Right lobe of liver (tissue), 4 donors: ENCODE data around the gene PLS3.

ENCODE experiments used
- POLR2A ChIP-seq: fragments of 450-650 bp; IDR thresholded peaks from one replicate; pipeline ENCODE4 v1.6.1; 2017; ENCODE audit warnings: antibody characterized with exemption, mild to moderate bottlenecking
- TF ChIP-seq, protein P1 (sequence below), 4 donors: fragments of 200-600 bp in 3 of 4; fragments of 450-650 bp in 1 of 4; IDR thresholded peaks; one replicate each; pipeline versions ENCODE4 v1.5.1 to v1.8.0; 2016 to 2022; ENCODE audit warnings: antibody characterized with exemption in 4 of 4, mild to moderate bottlenecking in 2 of 4
- donor health status: DM: no; HTN: no; CAD: no.
- donor health status: DM: no; HTN: no; CAD: no.
- donor health status: DM: no; HTN: yes; CAD: no.

- TF ChIP-seq, protein P1, sequence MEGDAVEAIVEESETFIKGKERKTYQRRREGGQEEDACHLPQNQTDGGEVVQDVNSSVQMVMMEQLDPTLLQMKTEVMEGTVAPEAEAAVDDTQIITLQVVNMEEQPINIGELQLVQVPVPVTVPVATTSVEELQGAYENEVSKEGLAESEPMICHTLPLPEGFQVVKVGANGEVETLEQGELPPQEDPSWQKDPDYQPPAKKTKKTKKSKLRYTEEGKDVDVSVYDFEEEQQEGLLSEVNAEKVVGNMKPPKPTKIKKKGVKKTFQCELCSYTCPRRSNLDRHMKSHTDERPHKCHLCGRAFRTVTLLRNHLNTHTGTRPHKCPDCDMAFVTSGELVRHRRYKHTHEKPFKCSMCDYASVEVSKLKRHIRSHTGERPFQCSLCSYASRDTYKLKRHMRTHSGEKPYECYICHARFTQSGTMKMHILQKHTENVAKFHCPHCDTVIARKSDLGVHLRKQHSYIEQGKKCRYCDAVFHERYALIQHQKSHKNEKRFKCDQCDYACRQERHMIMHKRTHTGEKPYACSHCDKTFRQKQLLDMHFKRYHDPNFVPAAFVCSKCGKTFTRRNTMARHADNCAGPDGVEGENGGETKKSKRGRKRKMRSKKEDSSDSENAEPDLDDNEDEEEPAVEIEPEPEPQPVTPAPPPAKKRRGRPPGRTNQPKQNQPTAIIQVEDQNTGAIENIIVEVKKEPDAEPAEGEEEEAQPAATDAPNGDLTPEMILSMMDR (IDR thresholded peaks at IDR 0.05) = no peak
- no peak for TF ChIP-seq POLR2A
Observed at GRCh38 chrX:115602308-115602707, 41.3 kb downstream of the PLS3 start.
